ENCODE results near the gene NEDD8. TPM values are rescaled to one million over a fixed set of nuclear protein-coding genes. Genes with fewer than 3 reads are reported as not detected.
"Not testable (repeated sequence)": the region's sequence is repeated elsewhere in the genome, so short reads cannot be mapped to it uniquely, and the experiment has no call there.

NEDD8 gene
- total RNA-seq, 1 experiment from 2014 or later: 192 TPM

DNA sequence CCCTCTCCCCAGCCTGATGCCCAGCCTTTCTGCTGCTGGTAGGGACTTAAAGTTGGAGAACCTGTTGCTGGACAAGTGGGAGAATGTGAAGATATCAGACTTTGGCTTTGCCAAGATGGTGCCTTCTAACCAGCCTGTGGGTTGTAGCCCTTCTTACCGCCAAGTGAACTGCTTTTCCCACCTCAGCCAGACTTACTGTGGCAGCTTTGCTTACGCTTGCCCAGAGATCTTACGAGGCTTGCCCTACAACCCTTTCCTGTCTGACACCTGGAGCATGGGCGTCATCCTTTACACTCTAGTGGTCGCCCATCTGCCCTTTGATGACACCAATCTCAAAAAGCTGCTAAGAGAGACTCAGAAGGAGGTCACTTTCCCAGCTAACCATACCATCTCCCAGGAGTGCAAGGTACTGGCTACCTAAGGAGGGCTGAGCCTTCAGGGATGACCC, 25.0 kb downstream of the NEDD8 start:
- no peak overlapping the region for H3K27ac Mint-ChIP-seq (ENCODE audit: unreplicated experiment)
- TF ChIP-seq, protein P1, sequence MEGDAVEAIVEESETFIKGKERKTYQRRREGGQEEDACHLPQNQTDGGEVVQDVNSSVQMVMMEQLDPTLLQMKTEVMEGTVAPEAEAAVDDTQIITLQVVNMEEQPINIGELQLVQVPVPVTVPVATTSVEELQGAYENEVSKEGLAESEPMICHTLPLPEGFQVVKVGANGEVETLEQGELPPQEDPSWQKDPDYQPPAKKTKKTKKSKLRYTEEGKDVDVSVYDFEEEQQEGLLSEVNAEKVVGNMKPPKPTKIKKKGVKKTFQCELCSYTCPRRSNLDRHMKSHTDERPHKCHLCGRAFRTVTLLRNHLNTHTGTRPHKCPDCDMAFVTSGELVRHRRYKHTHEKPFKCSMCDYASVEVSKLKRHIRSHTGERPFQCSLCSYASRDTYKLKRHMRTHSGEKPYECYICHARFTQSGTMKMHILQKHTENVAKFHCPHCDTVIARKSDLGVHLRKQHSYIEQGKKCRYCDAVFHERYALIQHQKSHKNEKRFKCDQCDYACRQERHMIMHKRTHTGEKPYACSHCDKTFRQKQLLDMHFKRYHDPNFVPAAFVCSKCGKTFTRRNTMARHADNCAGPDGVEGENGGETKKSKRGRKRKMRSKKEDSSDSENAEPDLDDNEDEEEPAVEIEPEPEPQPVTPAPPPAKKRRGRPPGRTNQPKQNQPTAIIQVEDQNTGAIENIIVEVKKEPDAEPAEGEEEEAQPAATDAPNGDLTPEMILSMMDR (IDR thresholded peaks at IDR 0.05; ENCODE audit: unreplicated experiment): no peak
- no peaks in the 10 kb centered on the region for H3K27me3 Mint-ChIP-seq (ENCODE audit: unreplicated experiment)
- H3K9me3 Mint-ChIP-seq (ENCODE audit: low read depth, unreplicated experiment): peaks cover 5% of the 10 kb centered on the region
- intact Hi-C loops (cut with micrococcal nuclease; ENCODE audit: unreplicated experiment): no loop called here
- CTCF ChIA-PET: no interaction called here
- no peak overlapping the region for H3K4me3 Mint-ChIP-seq (ENCODE audit: low read depth, unreplicated experiment)
- no TSS peak for BruUV-seq (replicated peaks)
- no peaks in the 10 kb centered on the region for H3K4me1 Mint-ChIP-seq (ENCODE audit: low read depth, unreplicated experiment)
- peaks cover 62% of the 10 kb centered on the region for H3K36me3 Mint-ChIP-seq (ENCODE audit: insufficient read depth, unreplicated experiment)
- no peak for DNase-seq

DNA sequence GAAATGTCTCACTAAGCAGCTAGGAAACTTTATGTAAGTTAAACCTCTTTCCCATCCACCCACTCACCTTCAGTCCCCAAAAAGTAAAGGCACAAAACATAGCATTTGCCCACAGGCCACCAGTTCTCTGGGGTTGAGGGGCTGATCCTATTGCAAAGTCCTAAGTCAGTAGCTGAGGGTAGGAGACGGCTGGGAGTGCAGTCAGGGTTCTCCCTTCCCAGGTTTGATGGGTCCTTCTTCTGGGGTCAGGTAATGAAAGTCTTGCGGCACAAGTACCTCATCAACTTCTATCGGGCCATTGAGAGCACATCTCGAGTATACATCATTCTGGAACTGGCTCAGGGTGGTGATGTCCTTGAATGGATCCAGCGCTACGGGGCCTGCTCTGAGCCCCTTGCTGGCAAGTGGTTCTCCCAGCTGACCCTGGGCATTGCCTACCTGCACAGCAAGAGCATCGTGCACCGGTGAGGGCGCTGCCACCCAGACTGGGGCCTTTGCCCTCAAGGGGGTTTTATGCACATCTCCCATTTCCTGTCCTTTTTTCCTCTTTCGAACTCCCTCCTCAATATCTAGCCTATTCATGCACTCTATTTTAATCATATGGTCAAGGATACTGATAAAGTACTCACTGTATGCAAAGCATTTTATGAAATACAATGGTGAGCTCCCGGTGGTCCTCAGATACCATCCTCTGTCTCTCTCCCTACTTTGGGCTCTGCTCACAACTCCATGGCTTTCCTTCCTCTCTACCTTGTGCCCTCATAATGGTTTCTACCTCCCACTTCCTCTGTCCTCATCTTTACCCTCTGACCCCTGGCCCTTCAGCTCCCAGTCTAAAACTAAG, 25.7 kb downstream of the NEDD8 start:
- no peaks in the 10 kb centered on the region for H3K4me1 Mint-ChIP-seq (ENCODE audit: low read depth, unreplicated experiment)
- no peak overlapping the region for H3K4me3 Mint-ChIP-seq (ENCODE audit: low read depth, unreplicated experiment)
- DNase-seq: no peak
- no TSS peak for BruUV-seq (replicated peaks)
- H3K36me3 Mint-ChIP-seq (ENCODE audit: insufficient read depth, unreplicated experiment): peaks cover 63% of the 10 kb centered on the region
- TF ChIP-seq, protein P1 (IDR thresholded peaks at IDR 0.05; ENCODE audit: unreplicated experiment): no peak
- no peak overlapping the region for H3K27ac Mint-ChIP-seq (ENCODE audit: unreplicated experiment)
- no peaks in the 10 kb centered on the region for H3K27me3 Mint-ChIP-seq (ENCODE audit: unreplicated experiment)
- intact Hi-C loops (cut with micrococcal nuclease; ENCODE audit: unreplicated experiment): no loop called here
- CTCF ChIA-PET: no interaction called here
- H3K9me3 Mint-ChIP-seq (ENCODE audit: low read depth, unreplicated experiment): peaks cover 5% of the 10 kb centered on the region

DNA sequence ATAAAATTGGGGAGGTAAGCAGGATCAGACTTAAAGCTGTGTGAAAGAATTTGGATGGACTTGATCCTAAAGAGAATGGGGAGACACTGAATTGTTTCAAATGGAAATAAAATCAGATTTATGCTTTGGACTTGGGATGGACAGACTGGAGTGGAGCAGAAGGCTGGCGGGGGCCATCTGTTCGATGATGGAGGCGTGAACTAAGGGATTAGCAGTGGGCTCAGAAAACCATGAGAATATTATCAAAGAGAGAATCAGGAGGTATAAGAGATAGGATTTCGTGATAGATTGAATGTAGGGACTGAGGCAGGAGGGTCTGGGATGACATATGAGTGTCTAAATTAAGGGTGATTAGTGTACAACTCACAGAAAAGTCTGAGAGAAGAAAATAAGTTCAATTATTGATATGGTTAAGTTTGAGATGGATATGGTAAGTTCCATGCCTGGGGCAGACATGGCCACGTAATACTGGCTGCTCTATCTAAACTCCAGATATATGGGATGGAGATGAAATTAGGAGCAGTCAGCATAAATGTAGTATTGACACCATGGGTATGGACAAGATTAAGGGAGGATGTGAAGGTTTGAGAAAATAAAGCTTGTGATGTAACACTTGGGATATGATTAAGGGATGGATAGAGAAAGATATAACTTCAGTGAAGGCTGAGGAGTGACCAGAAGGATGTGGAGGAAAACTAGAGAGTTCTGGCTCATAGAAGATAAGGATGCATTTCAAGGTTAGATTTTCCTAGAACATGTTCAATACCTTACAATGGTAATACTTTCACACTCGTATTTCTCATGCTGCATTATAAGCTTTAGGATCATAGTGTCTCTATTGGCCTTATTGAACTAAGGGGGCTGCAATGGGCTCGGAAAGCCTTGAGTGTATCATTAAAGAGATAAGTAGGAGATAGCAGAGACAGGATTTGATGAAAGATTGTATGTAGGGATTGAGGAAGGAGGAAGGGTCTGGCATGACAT, 27.7 kb downstream of the NEDD8 start:
- BruUV-seq (replicated peaks): no TSS peak
- Mint-ChIP-seq H3K27ac (ENCODE audit: unreplicated experiment) (no peak overlapping the region), H3K36me3 (ENCODE audit: insufficient read depth, unreplicated experiment) (peaks cover 66% of the 10 kb centered on the region), H3K4me1 (ENCODE audit: low read depth, unreplicated experiment) (no peaks in the 10 kb centered on the region), H3K9me3 (ENCODE audit: low read depth, unreplicated experiment) (peaks cover 5% of the 10 kb centered on the region), H3K27me3 (ENCODE audit: unreplicated experiment) (no peaks in the 10 kb centered on the region), H3K4me3 (ENCODE audit: low read depth, unreplicated experiment) (no peak overlapping the region)
- intact Hi-C loops (cut with micrococcal nuclease; ENCODE audit: unreplicated experiment): no loop called here
- CTCF ChIA-PET: no interaction called here
- DNase-seq: no peak
- TF ChIP-seq, protein P1 (IDR thresholded peaks at IDR 0.05; ENCODE audit: unreplicated experiment): no peak

DNA sequence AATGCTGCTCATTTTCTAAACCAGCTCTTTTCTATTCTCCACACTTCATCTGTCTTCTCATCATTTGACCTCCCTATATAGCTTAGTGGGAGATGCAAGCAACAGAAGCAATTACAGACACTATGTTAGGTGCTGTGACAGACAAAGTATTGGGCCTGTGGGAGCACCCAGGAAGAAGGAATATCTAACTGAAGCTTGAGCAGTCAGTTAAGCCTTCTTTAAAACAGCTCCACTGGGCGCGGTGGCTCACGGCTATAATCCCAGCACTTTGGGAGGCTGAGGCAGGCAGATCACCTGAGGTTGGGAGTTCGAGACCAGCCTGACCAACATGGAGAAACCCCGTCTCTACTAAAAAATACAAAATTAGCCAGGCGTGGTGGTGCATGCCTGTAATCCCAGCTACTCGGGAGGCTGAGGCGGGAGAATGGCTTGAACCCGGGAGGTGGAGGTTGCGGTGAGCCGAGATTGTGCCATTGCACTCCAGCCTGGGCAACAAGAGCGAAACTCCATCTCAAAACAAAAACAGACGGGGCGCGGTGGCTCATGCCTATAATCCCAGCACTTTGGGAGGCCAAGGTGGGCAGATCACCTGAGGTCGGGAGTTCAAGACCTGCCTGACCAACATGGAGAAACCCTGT, 28.8 kb downstream of the NEDD8 start:
- BruUV-seq (replicated peaks); H3K27ac Mint-ChIP-seq (ENCODE audit: unreplicated experiment); H3K27me3 Mint-ChIP-seq (ENCODE audit: unreplicated experiment); intact Hi-C loops (cut with micrococcal nuclease; ENCODE audit: unreplicated experiment); H3K4me1 Mint-ChIP-seq (ENCODE audit: low read depth, unreplicated experiment); CTCF ChIA-PET; DNase-seq; H3K9me3 Mint-ChIP-seq (ENCODE audit: low read depth, unreplicated experiment); H3K4me3 Mint-ChIP-seq (ENCODE audit: low read depth, unreplicated experiment): not testable (repeated sequence)
- H3K36me3 Mint-ChIP-seq (ENCODE audit: insufficient read depth, unreplicated experiment): peaks cover 68% of the 10 kb centered on the region

DNA sequence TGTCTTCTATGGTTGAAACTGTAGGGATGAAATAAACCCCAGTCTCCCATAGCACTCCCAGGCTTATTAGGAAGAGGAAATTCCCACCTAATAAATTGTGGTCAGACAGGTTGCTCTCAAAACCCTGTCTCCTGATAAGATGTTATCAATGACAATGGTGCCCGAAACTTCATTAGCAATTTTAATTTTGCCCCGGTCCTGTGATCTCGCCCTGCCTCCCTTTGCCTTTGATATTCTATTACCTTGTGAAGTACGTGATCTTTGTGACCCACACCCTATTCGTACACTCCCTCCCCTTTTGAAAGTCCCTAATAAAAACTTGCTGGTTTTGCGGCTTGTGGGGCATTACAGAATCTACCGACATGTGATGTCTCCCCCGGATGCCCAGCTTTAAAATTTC, 29.6 kb downstream of the NEDD8 start:
- intact Hi-C loops (cut with micrococcal nuclease; ENCODE audit: unreplicated experiment); H3K4me1 Mint-ChIP-seq (ENCODE audit: low read depth, unreplicated experiment); DNase-seq; H3K9me3 Mint-ChIP-seq (ENCODE audit: low read depth, unreplicated experiment); H3K27me3 Mint-ChIP-seq (ENCODE audit: unreplicated experiment); H3K27ac Mint-ChIP-seq (ENCODE audit: unreplicated experiment); H3K4me3 Mint-ChIP-seq (ENCODE audit: low read depth, unreplicated experiment); BruUV-seq (replicated peaks); CTCF ChIA-PET: not testable (repeated sequence)
- H3K36me3 Mint-ChIP-seq (ENCODE audit: insufficient read depth, unreplicated experiment): peaks cover 63% of the 10 kb centered on the region

All from Calu3 (cell line).